Mesodermal cell (in vitro differentiated cells): ENCODE results near the gene USP7.

Experiments
- H3K27ac ChIP-seq: 2 replicates; pipeline ENCODE4 v1.7.0; 2013; ENCODE audit warnings: mild to moderate bottlenecking, low read depth, low read length, moderate library complexity; ENCODE audit not compliant: severe bottlenecking
- H3K36me3 ChIP-seq: 2 replicates; pipeline ENCODE4 v1.7.1; 2013; ENCODE audit warnings: mild to moderate bottlenecking, low read length, moderate library complexity; ENCODE audit not compliant: control insufficient read depth, insufficient read depth
- H3K4me1 ChIP-seq: one replicate; pipeline ENCODE4 v1.7.1; 2013; ENCODE audit warnings: mild to moderate bottlenecking, low read length; ENCODE audit not compliant: insufficient read depth, control insufficient read depth, poor library complexity, severe bottlenecking
- H3K4me3 ChIP-seq: 2 replicates; pipeline ENCODE4 v1.7.0; 2013; ENCODE audit warnings: low read length, control low read depth, mild to moderate bottlenecking; ENCODE audit not compliant: insufficient read depth, poor library complexity, severe bottlenecking; ENCODE audit errors: extremely low read depth
- H3K9me3 ChIP-seq: 2 replicates; pipeline ENCODE4 v1.7.1; 2013; ENCODE audit warnings: mild to moderate bottlenecking, low read length, moderate library complexity; ENCODE audit not compliant: control insufficient read depth
- WGBS, 2 experiments: methylation state at CpG; one replicate each; pipeline ENCODE4 v1.1.5; 2013; ENCODE audit warnings: missing lambda C conversion rate in 2 of 2; ENCODE audit not compliant: insufficient coverage in 2 of 2; 5-methylcytosine and 5-hydroxymethylcytosine counted together

USP7 gene

DNA sequence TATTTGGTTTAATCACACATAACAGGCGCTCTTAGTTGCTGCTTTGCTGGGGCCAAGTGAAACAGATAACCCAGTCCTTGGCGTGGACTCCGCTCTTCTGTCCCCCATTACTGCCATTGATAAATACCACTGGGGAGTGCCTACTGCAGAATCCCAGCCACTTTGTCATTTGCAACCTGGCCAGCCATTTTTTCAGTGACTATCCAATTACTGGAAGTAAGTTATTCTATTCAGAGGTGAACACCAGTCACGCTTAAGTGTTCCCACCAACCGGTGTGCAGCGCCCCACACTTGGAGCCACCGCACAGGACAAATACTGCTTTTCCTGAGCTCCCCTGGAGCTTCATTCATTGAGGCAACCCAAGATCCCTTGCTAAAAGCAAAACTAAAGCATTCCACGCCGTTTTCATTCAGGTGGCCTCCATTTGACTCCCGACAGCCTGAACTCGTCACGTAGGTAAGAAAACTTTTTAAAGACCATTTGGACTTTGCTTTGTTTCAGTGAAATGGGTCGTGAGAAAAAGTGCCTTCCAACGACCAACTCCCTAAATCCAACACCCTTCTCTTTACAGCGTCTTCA, 1.8 kb downstream of the USP7 start:
- WGBS, 2 experiments = 31 to 37% methylated on average over 7 to 9 of the region's 15 CpGs
- Histone ChIP-seq H3K9me3 (no peaks in the 10 kb centered on the region), H3K36me3 (no peaks in the 10 kb centered on the region), H3K27ac (no peak overlapping the region), H3K4me1 (peaks cover 45% of the 10 kb centered on the region), H3K4me3 (peak overlapping the region; percentile 60)

- Histone ChIP-seq H3K27ac (no peak overlapping the region), H3K4me1 (peaks cover 51% of the 10 kb centered on the region), H3K9me3 (no peaks in the 10 kb centered on the region), H3K4me3 (no peak overlapping the region), H3K36me3 (no peaks in the 10 kb centered on the region)
- WGBS, 2 experiments = 71% methylated on average over 1 of the region's 1 CpG; no CpG with 5 or more reads in 1 of the 2 experiments
Measured at GRCh38 chr16:8960788-8961109, 3.0 kb downstream of the USP7 start.

DNA sequence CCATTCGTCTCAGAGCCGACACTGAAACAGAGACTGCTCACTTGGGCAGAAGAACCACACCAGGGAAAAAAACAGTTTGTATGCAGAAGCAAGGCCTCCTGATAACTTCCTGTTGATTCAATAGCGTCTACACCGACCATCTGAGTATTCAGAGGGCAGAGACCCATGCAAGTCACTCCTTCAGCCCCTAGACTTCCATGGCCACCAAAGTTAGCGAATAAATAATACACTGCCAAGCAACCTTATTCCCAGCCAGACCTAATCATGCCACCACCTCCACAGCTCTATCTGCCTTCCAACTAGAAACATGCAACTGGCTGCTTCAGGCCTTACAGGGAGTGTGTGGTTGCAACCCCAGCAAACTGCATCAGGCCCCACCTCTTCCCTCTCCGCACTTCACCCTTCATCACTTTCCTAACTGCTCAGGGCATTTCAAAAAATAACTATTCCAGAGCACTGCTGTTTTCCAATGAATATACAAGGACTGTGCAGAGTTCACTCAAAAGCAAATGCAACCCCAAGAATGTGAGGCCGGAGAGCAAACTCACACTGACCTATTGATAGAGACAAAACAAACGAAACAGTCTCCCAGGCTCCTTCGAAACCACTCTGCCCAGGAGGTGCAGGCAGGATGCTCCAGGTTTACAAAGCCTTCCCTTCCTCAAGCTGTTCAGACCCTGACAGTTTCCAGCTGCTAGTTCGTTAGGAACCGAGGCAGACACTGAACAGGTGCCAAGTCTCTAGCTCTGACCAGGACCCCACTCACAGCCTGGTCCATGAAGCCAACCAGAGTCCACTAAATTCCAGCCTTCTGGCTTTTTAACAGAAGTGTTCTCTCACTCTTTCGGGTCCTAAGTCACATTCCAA, 3.6 kb downstream of the USP7 start:
- peaks cover 51% of the 10 kb centered on the region for H3K4me1 ChIP-seq
- H3K9me3 ChIP-seq = no peaks in the 10 kb centered on the region
- no peaks in the 10 kb centered on the region for H3K36me3 ChIP-seq
- H3K27ac ChIP-seq = peak overlapping the region; percentile 43
- H3K4me3 ChIP-seq = peak overlapping the region; percentile 18
- 43 to 45% methylated on average over 11 of the region's 12 CpGs for WGBS, 2 experiments

- no peaks in the 10 kb centered on the region for H3K36me3 ChIP-seq
- H3K4me1 ChIP-seq = peaks cover 47% of the 10 kb centered on the region
- H3K9me3 ChIP-seq = no peaks in the 10 kb centered on the region
- 69 to 72% methylated on average over 13 to 14 of the region's 14 CpGs for WGBS, 2 experiments
- peak overlapping the region; percentile 36 for H3K27ac ChIP-seq
- no peak overlapping the region for H3K4me3 ChIP-seq
Measured at GRCh38 chr16:8958344-8959167, 5.2 kb downstream of the USP7 start.

DNA sequence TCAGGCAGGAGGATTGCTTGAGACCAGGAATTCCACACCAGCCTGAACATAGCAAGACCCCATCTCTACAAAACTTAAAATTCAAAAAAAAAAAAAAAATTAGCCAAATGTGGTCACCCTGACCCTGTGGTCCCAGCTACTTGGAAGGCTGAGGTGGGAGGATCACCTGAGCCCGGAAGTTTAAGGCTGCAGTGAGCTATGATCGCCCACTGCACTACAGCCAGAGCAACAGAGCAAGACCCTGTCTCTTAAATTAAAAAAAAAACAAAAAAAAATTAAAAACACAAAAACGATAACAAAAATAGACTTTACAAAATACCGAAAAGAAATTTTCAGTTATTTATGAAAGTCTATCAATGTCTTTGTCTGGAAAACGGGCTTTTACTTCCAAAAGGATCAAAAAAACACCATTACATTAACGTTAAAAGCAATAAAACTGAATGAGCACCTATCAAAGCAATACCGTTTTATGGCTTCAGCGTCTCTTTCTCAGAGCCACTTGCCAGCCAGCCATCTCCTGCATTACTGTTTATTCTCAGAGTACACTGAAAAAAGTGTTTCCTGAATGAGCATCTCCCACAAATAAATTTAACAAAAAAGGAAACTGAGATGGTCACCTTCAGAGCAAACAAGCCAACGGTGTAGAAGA, 6.1 kb downstream of the USP7 start:
- H3K27ac ChIP-seq = peak overlapping the region; percentile 36
- no peaks in the 10 kb centered on the region for H3K36me3 ChIP-seq
- no peaks in the 10 kb centered on the region for H3K9me3 ChIP-seq
- no peak overlapping the region for H3K4me3 ChIP-seq
- 89 to 91% methylated on average over 5 to 6 of the region's 9 CpGs for WGBS, 2 experiments
- H3K4me1 ChIP-seq = peaks cover 49% of the 10 kb centered on the region

GRCh38 chr16:8957063-8957397, 6.7 kb downstream of the USP7 start:
- H3K27ac ChIP-seq = no peak overlapping the region
- WGBS, 2 experiments = 92 to 100% methylated on average over 2 of the region's 2 CpGs
- no peak overlapping the region for H3K4me3 ChIP-seq
- H3K4me1 ChIP-seq = peaks cover 54% of the 10 kb centered on the region
- no peaks in the 10 kb centered on the region for H3K36me3 ChIP-seq
- H3K9me3 ChIP-seq = no peaks in the 10 kb centered on the region

DNA sequence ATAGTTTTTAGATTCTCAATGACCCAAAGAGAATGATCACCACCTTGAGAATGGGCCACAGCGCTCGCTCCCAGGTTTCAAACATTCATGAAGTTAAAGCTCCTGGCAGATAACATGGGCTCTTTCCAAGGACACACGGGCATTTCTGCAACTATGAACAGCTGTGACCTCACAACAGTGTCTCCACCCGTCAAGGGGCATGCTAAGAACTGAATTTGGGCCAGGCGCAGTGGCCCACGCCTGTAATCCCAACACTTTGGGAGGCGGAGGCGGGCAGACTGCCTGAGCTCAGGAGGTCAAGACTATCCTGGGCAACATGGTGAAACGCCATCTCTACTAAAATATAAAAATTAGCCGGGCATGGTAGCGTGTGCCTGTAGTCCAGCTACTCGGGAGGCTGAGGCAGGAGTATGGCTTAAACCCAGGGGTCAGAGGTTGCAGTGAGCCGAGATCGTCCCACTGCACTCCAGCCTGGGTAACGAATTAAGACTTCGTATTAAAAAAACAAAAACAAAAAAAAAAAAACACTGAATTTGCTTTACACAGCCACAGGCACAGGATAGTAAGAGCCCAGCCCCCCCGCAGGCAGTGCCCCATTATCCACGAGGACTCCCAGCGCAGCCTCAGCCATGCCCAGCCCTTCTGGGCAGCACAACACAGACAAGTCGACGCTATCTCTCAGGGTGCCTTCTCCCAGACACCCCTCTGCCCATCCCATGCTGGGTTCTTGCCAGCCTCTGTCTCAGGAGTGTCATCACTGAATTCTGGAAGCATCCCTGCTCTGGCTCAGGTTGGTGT, 7.2 kb downstream of the USP7 start:
- 91% methylated on average over 14 to 21 of the region's 21 CpGs for WGBS, 2 experiments
- Histone ChIP-seq H3K4me1 (peaks cover 59% of the 10 kb centered on the region), H3K27ac (no peak overlapping the region)

DNA sequence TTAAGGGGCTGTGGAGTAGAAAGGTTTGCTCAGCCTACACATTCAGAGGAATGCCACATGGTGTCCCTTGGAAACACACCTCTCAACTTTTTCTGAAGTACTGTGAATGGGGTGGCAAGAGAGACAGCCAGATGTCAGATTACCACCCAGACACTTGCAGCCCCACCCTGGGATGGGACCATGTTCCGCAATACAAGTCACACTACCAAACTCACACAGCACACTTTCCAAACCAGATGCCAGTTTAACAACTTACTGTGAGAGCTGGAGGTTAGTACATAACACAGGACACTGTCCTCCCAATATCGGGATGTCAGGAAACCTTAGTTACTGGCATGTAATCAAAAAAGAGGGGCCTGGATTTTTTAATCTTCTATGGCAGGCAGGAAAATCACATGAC, 7.9 kb downstream of the USP7 start:
- WGBS, 2 experiments = 82 to 100% methylated on average over 2 of the region's 2 CpGs
- no peaks in the 10 kb centered on the region for H3K36me3 ChIP-seq
- no peak overlapping the region for H3K4me3 ChIP-seq
- no peaks in the 10 kb centered on the region for H3K9me3 ChIP-seq
- peaks cover 64% of the 10 kb centered on the region for H3K4me1 ChIP-seq
- no peak overlapping the region for H3K27ac ChIP-seq

More for the DNA sequence above, 7.2 kb downstream of the USP7 start:
- Histone ChIP-seq H3K36me3 (no peaks in the 10 kb centered on the region), H3K9me3 (no peaks in the 10 kb centered on the region), H3K4me3 (no peak overlapping the region)

- Histone ChIP-seq H3K4me3 (no peak overlapping the region), H3K36me3 (no peaks in the 10 kb centered on the region), H3K9me3 (no peaks in the 10 kb centered on the region), H3K4me1 (peaks cover 46% of the 10 kb centered on the region), H3K27ac (no peak overlapping the region)
- 84 to 88% methylated on average over 9 to 11 of the region's 11 CpGs for WGBS, 2 experiments
Measured at GRCh38 chr16:8953064-8953463, 10.6 kb downstream of the USP7 start.

GRCh38 chr16:8952281-8952751, 11.4 kb downstream of the USP7 start:
- no peak overlapping the region for H3K4me3 ChIP-seq
- no peaks in the 10 kb centered on the region for H3K9me3 ChIP-seq
- no peaks in the 10 kb centered on the region for H3K36me3 ChIP-seq
- peaks cover 39% of the 10 kb centered on the region for H3K4me1 ChIP-seq
- no peak overlapping the region for H3K27ac ChIP-seq
- WGBS, 2 experiments = 91 to 95% methylated on average over 6 to 7 of the region's 7 CpGs
